PC-9 (cell line): ENCODE results near the gene NUP210.

Experiments used
- EZH2 ChIP-seq: fragments of 200-600 bp; sonication (generic); IDR thresholded peaks from 2 replicates; pipeline ENCODE4 v1.8.0; 2017; ENCODE audit warnings: antibody characterized with exemption, low read depth
- TF ChIP-seq, protein P1 (sequence below): fragments of 200-600 bp; sonication (generic); conservative IDR thresholded peaks from 2 replicates; pipeline ENCODE4 v1.6.1; 2017; ENCODE audit warnings: mixed run types, antibody characterized with exemption, mild to moderate bottlenecking, moderate library complexity

DNA sequence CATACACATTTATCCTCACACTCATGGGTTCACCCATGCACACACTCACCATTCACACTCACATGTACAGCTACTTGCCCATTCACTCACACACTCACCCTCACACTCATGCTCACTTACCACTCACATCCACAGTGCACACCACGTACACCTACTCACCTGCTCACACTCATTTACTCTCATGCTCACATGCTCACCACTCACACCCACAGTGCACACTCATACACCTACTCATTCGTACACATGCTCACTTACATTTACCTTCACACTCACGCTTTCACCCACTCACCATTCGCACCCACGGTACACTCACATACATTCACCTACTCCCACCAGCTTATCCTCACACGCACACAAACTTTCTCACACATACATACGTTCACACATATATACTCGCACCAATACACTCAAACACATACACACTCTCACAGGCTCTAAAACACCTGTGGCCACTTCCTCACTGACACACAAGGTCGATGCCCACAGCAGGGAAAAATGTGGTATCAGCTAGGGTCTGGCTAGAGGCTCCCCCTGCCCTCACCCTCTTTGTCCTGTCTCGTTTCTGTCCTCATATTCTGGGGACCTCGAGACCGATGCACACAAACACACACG lies 46.0 kb downstream of the NUP210 start:
- TF ChIP-seq, protein P1, sequence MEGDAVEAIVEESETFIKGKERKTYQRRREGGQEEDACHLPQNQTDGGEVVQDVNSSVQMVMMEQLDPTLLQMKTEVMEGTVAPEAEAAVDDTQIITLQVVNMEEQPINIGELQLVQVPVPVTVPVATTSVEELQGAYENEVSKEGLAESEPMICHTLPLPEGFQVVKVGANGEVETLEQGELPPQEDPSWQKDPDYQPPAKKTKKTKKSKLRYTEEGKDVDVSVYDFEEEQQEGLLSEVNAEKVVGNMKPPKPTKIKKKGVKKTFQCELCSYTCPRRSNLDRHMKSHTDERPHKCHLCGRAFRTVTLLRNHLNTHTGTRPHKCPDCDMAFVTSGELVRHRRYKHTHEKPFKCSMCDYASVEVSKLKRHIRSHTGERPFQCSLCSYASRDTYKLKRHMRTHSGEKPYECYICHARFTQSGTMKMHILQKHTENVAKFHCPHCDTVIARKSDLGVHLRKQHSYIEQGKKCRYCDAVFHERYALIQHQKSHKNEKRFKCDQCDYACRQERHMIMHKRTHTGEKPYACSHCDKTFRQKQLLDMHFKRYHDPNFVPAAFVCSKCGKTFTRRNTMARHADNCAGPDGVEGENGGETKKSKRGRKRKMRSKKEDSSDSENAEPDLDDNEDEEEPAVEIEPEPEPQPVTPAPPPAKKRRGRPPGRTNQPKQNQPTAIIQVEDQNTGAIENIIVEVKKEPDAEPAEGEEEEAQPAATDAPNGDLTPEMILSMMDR, result no peak
- no peak for TF ChIP-seq EZH2
